MCF 10A (cell line): ENCODE results near the gene PNPLA5. TPM values are rescaled to one million over a fixed set of nuclear protein-coding genes. Genes with fewer than 3 reads are reported as not detected.

ENCODE experiments used
- BruUV-seq: library from RNA; stranded (reverse); fragments of 400-500 nt; replicated peaks from 2 replicates; lab custom pipeline; 2021; lab: Mats Ljungman, UMichigan
- CTCF ChIA-PET: fragments of 300-600 bp; sonication (Branson Sonifier 250); formaldehyde crosslinking; extraction: SDS; loops from one replicate; lab custom pipeline; 2021; ENCODE audit warnings: antibody characterized with exemption, inconsistent platforms; lab: Yijun Ruan, JAX
- POLR2A ChIA-PET: fragments of 300-600, 350-650 bp; sonication (Branson Sonifier 250); formaldehyde crosslinking; extraction: SDS; loops from one replicate; lab custom pipeline; 2020; ENCODE audit warnings: antibody characterized with exemption, inconsistent platforms; lab: Yijun Ruan, JAX
- DNase-seq: peaks from one replicate; pipeline ENCODE4 v3.0.0-alpha.2; 2018; ENCODE audit not compliant: unreplicated experiment
- H3K27ac Mint-ChIP-seq: one replicate; pipeline ENCODE4 v1.8.0; 2022; ENCODE audit warnings: mild to moderate bottlenecking, low read depth, mixed read lengths; ENCODE audit not compliant: unreplicated experiment
- H3K27me3 Mint-ChIP-seq: one replicate; pipeline ENCODE4 v1.8.0; 2022; ENCODE audit warnings: mixed read lengths; ENCODE audit not compliant: insufficient read depth, unreplicated experiment
- H3K36me3 Mint-ChIP-seq: one replicate; pipeline ENCODE4 v1.8.0; 2022; ENCODE audit warnings: mild to moderate bottlenecking, moderate library complexity, mixed read lengths; ENCODE audit not compliant: insufficient read depth, unreplicated experiment
- H3K4me1 Mint-ChIP-seq: one replicate; pipeline ENCODE4 v1.8.0; 2022; ENCODE audit warnings: mixed read lengths; ENCODE audit not compliant: insufficient read depth, unreplicated experiment
- H3K4me3 Mint-ChIP-seq: one replicate; pipeline ENCODE4 v1.8.0; 2022; ENCODE audit warnings: mild to moderate bottlenecking, moderate library complexity, mixed read lengths; ENCODE audit not compliant: unreplicated experiment
- H3K9me3 Mint-ChIP-seq: one replicate; pipeline ENCODE4 v1.8.0; 2022; ENCODE audit warnings: mixed read lengths; ENCODE audit not compliant: unreplicated experiment
- intact Hi-C: fragments of 100-400 bp; cut with micrococcal nuclease; formaldehyde crosslinking; loops from 2 replicates; pipeline ENCODE4 v1.14.1; 2022
- total RNA-seq: library from RNA; stranded (reverse); gene quantifications from 2 replicates; pipeline ENCODE4 v1.2.3, GENCODE V29; 2022
- TF ChIP-seq, protein P1 (sequence below): fragments of 200-600 bp; IDR thresholded peaks from one replicate; pipeline ENCODE4 v1.8.0; 2022; ENCODE audit warnings: antibody characterized with exemption, mild to moderate bottlenecking; ENCODE audit not compliant: unreplicated experiment

Gene PNPLA5
- total RNA-seq, 1 experiment from 2014 or later, result not detected

DNA sequence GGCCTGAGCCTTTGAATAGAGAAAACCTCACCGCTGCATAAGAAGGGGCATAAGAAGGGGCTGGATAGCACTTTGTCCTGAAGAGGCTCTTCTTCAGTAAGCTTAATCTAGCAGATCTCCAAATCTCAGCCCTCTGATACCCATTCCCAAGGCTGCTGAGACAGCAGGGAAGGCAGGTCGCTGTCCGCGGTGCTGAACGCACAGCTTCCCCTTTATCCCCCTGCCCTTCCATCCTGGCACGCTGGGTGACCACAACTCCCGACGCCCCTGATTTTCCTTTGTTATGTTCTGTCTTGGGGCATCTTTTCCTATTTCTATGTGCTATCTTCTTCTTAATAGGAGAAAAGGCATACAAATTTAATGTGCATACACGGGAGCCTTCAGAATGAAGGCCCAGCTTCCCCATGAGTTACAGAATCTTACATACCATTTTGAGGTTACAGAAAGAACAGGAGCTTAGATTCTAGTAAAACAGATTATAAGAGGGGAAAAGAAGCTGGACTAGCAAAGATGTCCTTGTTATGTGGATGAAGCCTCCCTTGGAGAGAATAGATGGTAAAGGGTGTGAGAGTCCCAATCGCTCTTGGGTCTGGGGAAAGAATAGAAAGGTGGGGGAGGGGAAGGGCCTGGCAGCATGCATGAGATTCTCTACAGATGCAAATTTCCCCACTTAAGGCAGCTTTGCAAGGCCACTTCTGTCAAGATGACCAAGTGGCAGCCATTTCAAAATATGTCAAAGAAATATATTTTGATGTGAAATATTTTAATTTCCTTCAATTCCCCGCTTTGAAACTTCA lies 23.8 kb downstream of the PNPLA5 start:
- no peak overlapping the region for H3K4me3 Mint-ChIP-seq
- BruUV-seq, result no TSS peak
- no peaks in the 10 kb centered on the region for H3K4me1 Mint-ChIP-seq
- intact Hi-C loops, result no loop called here
- DNase-seq, result peak; percentile 66
- TF ChIP-seq, protein P1, sequence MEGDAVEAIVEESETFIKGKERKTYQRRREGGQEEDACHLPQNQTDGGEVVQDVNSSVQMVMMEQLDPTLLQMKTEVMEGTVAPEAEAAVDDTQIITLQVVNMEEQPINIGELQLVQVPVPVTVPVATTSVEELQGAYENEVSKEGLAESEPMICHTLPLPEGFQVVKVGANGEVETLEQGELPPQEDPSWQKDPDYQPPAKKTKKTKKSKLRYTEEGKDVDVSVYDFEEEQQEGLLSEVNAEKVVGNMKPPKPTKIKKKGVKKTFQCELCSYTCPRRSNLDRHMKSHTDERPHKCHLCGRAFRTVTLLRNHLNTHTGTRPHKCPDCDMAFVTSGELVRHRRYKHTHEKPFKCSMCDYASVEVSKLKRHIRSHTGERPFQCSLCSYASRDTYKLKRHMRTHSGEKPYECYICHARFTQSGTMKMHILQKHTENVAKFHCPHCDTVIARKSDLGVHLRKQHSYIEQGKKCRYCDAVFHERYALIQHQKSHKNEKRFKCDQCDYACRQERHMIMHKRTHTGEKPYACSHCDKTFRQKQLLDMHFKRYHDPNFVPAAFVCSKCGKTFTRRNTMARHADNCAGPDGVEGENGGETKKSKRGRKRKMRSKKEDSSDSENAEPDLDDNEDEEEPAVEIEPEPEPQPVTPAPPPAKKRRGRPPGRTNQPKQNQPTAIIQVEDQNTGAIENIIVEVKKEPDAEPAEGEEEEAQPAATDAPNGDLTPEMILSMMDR, result no peak
- ChIA-PET CTCF (interaction anchor here (0.8 to 1.3 kb wide), 5 partner anchors 13 to 484 kb away, joined by 3 to 5 read pairs (median 3); no protein-coding TSS in a partner anchor), POLR2A (interaction anchor here (0.8 kb wide), 1 partner anchor 177 kb away, joined by 3 read pairs; no protein-coding TSS in a partner anchor)
- H3K9me3 Mint-ChIP-seq, result no peaks in the 10 kb centered on the region
- peaks cover 59% of the 10 kb centered on the region for H3K27me3 Mint-ChIP-seq
- H3K36me3 Mint-ChIP-seq, result peaks cover 5% of the 10 kb centered on the region
- no peak overlapping the region for H3K27ac Mint-ChIP-seq

DNA sequence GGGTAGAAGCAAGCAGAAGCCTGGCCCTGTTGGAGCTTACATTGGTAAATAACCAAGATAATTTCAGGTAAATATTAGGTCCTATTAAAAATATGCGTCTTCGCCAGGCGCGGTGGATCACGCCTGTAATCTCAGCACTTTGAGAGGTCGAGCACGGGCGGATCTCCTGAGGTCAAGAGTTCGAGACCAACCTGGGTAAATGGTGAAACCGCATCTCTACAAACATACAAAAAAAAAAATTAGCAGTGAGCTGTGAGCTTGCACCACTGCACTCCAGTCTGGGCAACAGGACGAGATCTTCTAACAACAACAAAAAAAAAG lies 29.0 kb downstream of the PNPLA5 start:
- TF ChIP-seq, protein P1, result no peak
- intact Hi-C loops, result no loop called here
- Mint-ChIP-seq H3K9me3 (no peaks in the 10 kb centered on the region), H3K4me3 (no peak overlapping the region), H3K27ac (no peak overlapping the region), H3K4me1 (no peaks in the 10 kb centered on the region), H3K27me3 (peaks cover 70% of the 10 kb centered on the region), H3K36me3 (peaks cover 1% of the 10 kb centered on the region)
- ChIA-PET CTCF (interaction anchor here (0.6 kb wide), 1 partner anchor 876 kb away, joined by 6 read pairs; no protein-coding TSS in a partner anchor), POLR2A (no interaction called here)
- BruUV-seq, result no TSS peak
- DNase-seq, result no peak

DNA sequence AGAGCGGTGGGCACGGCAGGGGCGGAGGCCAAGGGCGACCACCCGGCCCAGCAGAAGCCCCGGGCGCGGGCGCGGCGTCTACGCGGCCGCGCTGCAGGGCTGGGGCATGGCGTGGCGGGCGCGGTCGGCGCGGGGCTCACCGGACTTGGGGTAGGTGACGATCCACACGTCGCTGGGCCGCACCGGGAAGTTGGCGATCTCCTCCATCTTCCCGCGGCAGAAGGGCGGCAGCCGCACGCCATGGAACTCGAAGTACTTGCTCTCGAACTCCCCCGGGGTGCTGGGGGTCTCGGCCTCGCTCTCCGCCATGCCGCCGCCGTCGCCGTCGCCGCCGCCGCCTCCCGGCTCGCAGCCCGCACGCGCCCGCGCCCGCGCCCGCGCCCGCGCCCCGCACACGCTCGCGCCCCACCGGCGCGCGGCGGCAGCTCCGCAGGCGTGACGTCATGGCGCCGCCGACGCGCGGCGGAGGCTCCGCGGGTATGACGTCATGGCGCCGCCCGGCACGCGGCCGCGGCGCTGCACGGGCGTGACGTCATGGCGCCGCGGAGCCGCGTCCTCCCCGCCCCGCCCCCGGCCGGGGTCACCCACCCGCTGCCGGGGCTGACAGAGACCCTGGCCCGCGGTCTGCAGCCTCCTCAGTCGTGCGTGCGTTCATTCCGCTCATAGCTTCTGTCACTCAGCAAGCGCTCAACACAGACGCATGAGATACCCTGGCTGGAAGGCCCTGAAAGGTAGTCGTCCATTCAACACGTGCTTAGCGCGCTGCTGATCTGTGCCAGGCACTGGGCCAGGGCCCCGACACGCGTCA lies 29.5 kb downstream of the PNPLA5 start, which contains the start of gene SULT4A1:
Gene SULT4A1 (minus strand): TSS at position 440 of the 808 bp plus-strand sequence. CDS start 131 bp downstream, at position 309.
- H3K4me1 Mint-ChIP-seq, result no peaks in the 10 kb centered on the region
- H3K4me3 Mint-ChIP-seq, result no peak within 1 kb of the TSS
- no TSS peak for BruUV-seq
- no peak within 1 kb of the TSS for H3K27ac Mint-ChIP-seq
- CTCF ChIA-PET, result no interaction called here
- H3K9me3 Mint-ChIP-seq, result peaks cover 3% of the 10 kb centered on the region
- no peaks in the 10 kb centered on the region for H3K36me3 Mint-ChIP-seq
- TF ChIP-seq, protein P1, result no peak
- DNase-seq, result no peak
- peaks cover 76% of the 10 kb centered on the region for H3K27me3 Mint-ChIP-seq
- POLR2A ChIA-PET, result no interaction called here
- intact Hi-C loops, result no loop called here

DNA sequence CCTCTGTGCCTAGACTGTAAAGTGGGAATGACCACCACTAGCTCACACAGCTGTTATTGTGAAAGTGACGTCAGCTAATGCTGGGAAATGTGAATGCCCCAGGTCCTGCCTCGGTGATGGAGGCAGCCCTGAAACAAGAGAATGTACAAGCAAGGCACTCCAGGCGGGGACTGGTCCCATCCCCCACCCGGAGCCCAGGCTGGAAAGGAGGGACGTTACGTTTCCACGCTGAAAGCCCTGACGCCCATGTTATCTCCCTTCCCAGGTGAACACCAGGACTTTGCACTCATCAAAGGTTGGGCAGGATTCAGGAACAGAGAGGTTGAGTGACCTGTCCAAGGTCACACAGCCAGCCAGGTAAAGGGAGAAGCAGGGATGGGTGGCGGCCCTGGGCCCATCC lies 30.3 kb downstream of the PNPLA5 start:
- H3K36me3 Mint-ChIP-seq, result no peaks in the 10 kb centered on the region
- no peak overlapping the region for H3K27ac Mint-ChIP-seq
- H3K9me3 Mint-ChIP-seq, result peaks cover 11% of the 10 kb centered on the region
- TF ChIP-seq, protein P1, result no peak
- ChIA-PET CTCF (no interaction called here), POLR2A (no interaction called here)
- peaks cover 82% of the 10 kb centered on the region for H3K27me3 Mint-ChIP-seq
- H3K4me1 Mint-ChIP-seq, result no peaks in the 10 kb centered on the region
- BruUV-seq, result no TSS peak
- no peak for DNase-seq
- intact Hi-C loops, result no loop called here
- H3K4me3 Mint-ChIP-seq, result no peak overlapping the region
